IMR-90 (cell line): ENCODE measurements around the gene MPL. TPM values are rescaled to one million over a fixed set of nuclear protein-coding genes. Genes with fewer than 3 reads are reported as not detected.

Source experiments
- ATAC-seq: fragments of 200-7000 bp; cut with Tn5 transposase; 2 replicates; pipeline ENCODE4 v1.9.1; 2020; ENCODE audit warnings: low read depth, mild to moderate bottlenecking, moderate library complexity
- BruUV-seq: library from RNA; stranded (reverse); fragments of 400-500 nt; replicated peaks from 2 replicates; lab custom pipeline; 2021; lab: Mats Ljungman, UMichigan
- CTCF ChIA-PET: fragments of 300-600 bp; formaldehyde crosslinking; extraction: SDS; loops from one replicate; lab custom pipeline; 2021; ENCODE audit warnings: antibody characterized with exemption; lab: Yijun Ruan, JAX
- POLR2A ChIA-PET: fragments of 300-600 bp; sonication (Branson Sonifier 250); formaldehyde crosslinking; loops from one replicate; lab custom pipeline; 2022; ENCODE audit warnings: antibody characterized with exemption; ENCODE audit not compliant: unreplicated experiment; lab: Charles Lee
- DNase-seq: peaks from one replicate; pipeline ENCODE4 v3.0.0; 2013
- H2AFZ ChIP-seq: replicated peaks from 2 replicates; pipeline ENCODE3; 2013; ENCODE audit warnings: low read length, mild to moderate bottlenecking; ENCODE audit not compliant: poor library complexity
- H2AK5ac ChIP-seq: 2 replicates; pipeline ENCODE4 v1.6.1; 2013; ENCODE audit warnings: low read depth, low read length, inconsistent platforms
- H2AK9ac ChIP-seq: replicated peaks from 2 replicates; pipeline ENCODE3; 2013; ENCODE audit warnings: mild to moderate bottlenecking, low read depth, low read length, moderate library complexity; ENCODE audit not compliant: poor library complexity
- H2BK120ac ChIP-seq: 2 replicates; pipeline ENCODE4 v1.6.1; 2013; ENCODE audit warnings: low read depth, low read length, inconsistent platforms
- H2BK15ac ChIP-seq: 3 replicates; pipeline ENCODE4 v1.6.1; 2013; ENCODE audit warnings: low read depth, low read length, inconsistent platforms
- H2BK20ac ChIP-seq: 2 replicates; pipeline ENCODE4 v1.6.1; 2013; ENCODE audit warnings: low read depth, mild to moderate bottlenecking, inconsistent platforms, low read length, moderate library complexity
- H2BK5ac ChIP-seq: 2 replicates; pipeline ENCODE4 v1.6.1; 2013; ENCODE audit warnings: mild to moderate bottlenecking, low read depth, low read length, inconsistent platforms; ENCODE audit not compliant: poor library complexity, severe bottlenecking
- H3K14ac ChIP-seq: replicated peaks from 2 replicates; pipeline ENCODE4 v1.6.1; 2013; ENCODE audit warnings: low read depth, low read length, inconsistent platforms
- H3K18ac ChIP-seq: 2 replicates; pipeline ENCODE4 v1.6.1; 2013; ENCODE audit warnings: low read depth, low read length, control low read depth
- H3K23ac ChIP-seq: 2 replicates; pipeline ENCODE4 v1.6.1; 2013; ENCODE audit warnings: low read depth, low read length, inconsistent platforms
- H3K27ac ChIP-seq: 2 replicates; pipeline ENCODE4 v1.5.1; 2013; ENCODE audit warnings: mild to moderate bottlenecking, control low read depth, low read length; ENCODE audit not compliant: insufficient read depth
- H3K27me3 ChIP-seq: 2 replicates; pipeline ENCODE4 v1.6.1; 2013; ENCODE audit warnings: low read length; ENCODE audit not compliant: control insufficient read depth, insufficient read depth
- H3K36me3 ChIP-seq: 2 replicates; pipeline ENCODE4 v1.6.1; 2013; ENCODE audit warnings: low read length, mixed read lengths; ENCODE audit not compliant: control insufficient read depth, insufficient read depth
- H3K4ac ChIP-seq: 2 replicates; pipeline ENCODE4 v1.6.1; 2013; ENCODE audit warnings: low read depth, low read length, inconsistent platforms
- H3K4me1 ChIP-seq: 2 replicates; pipeline ENCODE4 v1.6.1; 2013; ENCODE audit warnings: low read length, mixed read lengths; ENCODE audit not compliant: control insufficient read depth, insufficient read depth
- H3K4me2 ChIP-seq: 2 replicates; pipeline ENCODE4 v1.6.1; 2013; ENCODE audit warnings: low read depth, mild to moderate bottlenecking, control low read depth, low read length, moderate library complexity
- H3K4me3 ChIP-seq: 2 replicates; pipeline ENCODE4 v1.5.1; 2013; ENCODE audit warnings: low read depth, mild to moderate bottlenecking, control low read depth, low read length, moderate library complexity; ENCODE audit not compliant: insufficient read depth
- H3K56ac ChIP-seq: 2 replicates; pipeline ENCODE4 v1.6.1; 2013; ENCODE audit warnings: low read length, inconsistent platforms; ENCODE audit not compliant: insufficient read depth; ENCODE audit errors: extremely low read depth
- H3K79me1 ChIP-seq, 2 experiments: 2 replicates each; pipeline ENCODE4 v1.6.1; 2013; ENCODE audit warnings: low read length in 2 of 2, inconsistent platforms in 1 of 2, low read depth in 1 of 2
- H3K9ac ChIP-seq: 2 replicates; pipeline ENCODE4 v1.6.1; 2013; ENCODE audit warnings: low read depth, low read length, control low read depth
- H3K9me1 ChIP-seq: 2 replicates; pipeline ENCODE4 v1.6.1; 2013; ENCODE audit warnings: low read length, inconsistent platforms; ENCODE audit not compliant: insufficient read depth
- H3K9me3 ChIP-seq: 2 replicates; pipeline ENCODE4 v1.6.1; 2013; ENCODE audit warnings: low read length; ENCODE audit not compliant: control insufficient read depth, insufficient read depth
- H4K20me1 ChIP-seq: 2 replicates; pipeline ENCODE4 v1.6.1; 2013; ENCODE audit warnings: low read length, inconsistent platforms; ENCODE audit not compliant: insufficient read depth
- H4K5ac ChIP-seq: 2 replicates; pipeline ENCODE4 v1.6.1; 2013; ENCODE audit warnings: mild to moderate bottlenecking, low read depth, low read length, control low read depth
- H4K8ac ChIP-seq, 2 experiments: 2 replicates each; pipeline ENCODE4 v1.6.1; 2013; ENCODE audit warnings: low read depth in 2 of 2, low read length in 2 of 2, control low read depth in 1 of 2, inconsistent platforms in 1 of 2
- H4K91ac ChIP-seq: 2 replicates; pipeline ENCODE4 v1.6.1; 2013; ENCODE audit warnings: low read depth, low read length, inconsistent platforms; ENCODE audit not compliant: insufficient read depth
- BHLHE40 ChIP-seq: fragments of 150-350 bp; IDR thresholded peaks from 2 replicates; pipeline ENCODE4 v1.6.1; 2016; ENCODE audit warnings: mild to moderate bottlenecking, low read depth, low read length
- CEBPB ChIP-seq: IDR thresholded peaks from 2 replicates; pipeline ENCODE4 v1.6.1; 2012; ENCODE audit warnings: low read depth, low read length, improper control_type of control experiment
- CHD1 ChIP-seq: IDR thresholded peaks from 2 replicates; pipeline ENCODE4 v1.6.1; 2012; ENCODE audit warnings: low read depth, low read length, improper control_type of control experiment
- CTCF ChIP-seq: conservative IDR thresholded peaks from 2 replicates; pipeline ENCODE4 v1.5.1; 2012; ENCODE audit warnings: mild to moderate bottlenecking, low read depth, low read length, improper control_type of control experiment
- ELK1 ChIP-seq: fragments of 150-350 bp; IDR thresholded peaks from 2 replicates; pipeline ENCODE4 v1.6.1; 2016; ENCODE audit warnings: low read depth, mild to moderate bottlenecking, low read length, moderate library complexity, borderline replicate concordance
- FOS ChIP-seq: fragments of 150-350 bp; IDR thresholded peaks from 2 replicates; pipeline ENCODE4 v1.6.1; 2016; ENCODE audit warnings: low read depth, low read length
- MAFK ChIP-seq: IDR thresholded peaks from 2 replicates; pipeline ENCODE4 v1.6.1; 2012; ENCODE audit warnings: low read depth, low read length, improper control_type of control experiment
- MAZ ChIP-seq: IDR thresholded peaks from 2 replicates; pipeline ENCODE4 v1.6.1; 2012; ENCODE audit warnings: low read depth, mild to moderate bottlenecking, low read length, improper control_type of control experiment, moderate library complexity, borderline replicate concordance
- MXI1 ChIP-seq: IDR thresholded peaks from 2 replicates; pipeline ENCODE4 v1.6.1; 2012; ENCODE audit warnings: low read depth, mild to moderate bottlenecking, low read length, moderate library complexity, borderline replicate concordance
- NFE2L2 ChIP-seq: fragments of 150-350 bp; IDR thresholded peaks from 2 replicates; pipeline ENCODE4 v1.6.1; 2016; ENCODE audit warnings: low read depth, mild to moderate bottlenecking, low read length
- POLR2A ChIP-seq: IDR thresholded peaks from 2 replicates; pipeline ENCODE4 v1.6.1; 2012; ENCODE audit warnings: mild to moderate bottlenecking, low read depth, low read length
- RAD21 ChIP-seq: IDR thresholded peaks from 2 replicates; pipeline ENCODE4 v1.6.1; 2012; ENCODE audit warnings: low read length, improper control_type of control experiment
- RCOR1 ChIP-seq: IDR thresholded peaks from 2 replicates; pipeline ENCODE4 v1.6.1; 2012; ENCODE audit warnings: mild to moderate bottlenecking, low read length, improper control_type of control experiment; ENCODE audit not compliant: insufficient replicate concordance
- RFX5 ChIP-seq: IDR thresholded peaks from 2 replicates; pipeline ENCODE4 v1.8.0; 2012; ENCODE audit warnings: low read depth, mild to moderate bottlenecking, low read length, moderate library complexity
- USF2 ChIP-seq: fragments of 150-350 bp; IDR thresholded peaks from 2 replicates; pipeline ENCODE4 v1.6.1; 2017; ENCODE audit warnings: mild to moderate bottlenecking, antibody characterized with exemption, low read length, low read depth
- WGBS, 2 experiments: methylation state at CpG; one replicate each; pipeline versions ENCODE4 v1.1.5 to v1.1.7; 2013; ENCODE audit warnings: missing lambda C conversion rate in 2 of 2; ENCODE audit not compliant: insufficient read length in 1 of 2; ENCODE audit errors: extremely low coverage in 2 of 2; 5-methylcytosine and 5-hydroxymethylcytosine counted together
- dilution Hi-C: fragments of 300-500 bp; cut with HindIII; formaldehyde crosslinking; loops from one replicate; pipeline ENCODE4 v1.14.3; 2018; ENCODE audit warnings: low sequenced_read_pairs; ENCODE audit not compliant: unreplicated experiment
- in situ Hi-C: fragments of 300-500 bp; cut with MboI; formaldehyde crosslinking; loops from 3 replicates; pipeline ENCODE4 v1.14.3; 2019; ENCODE audit warnings: low sequenced_read_pairs, inconsistent platforms, mixed read lengths
- intact Hi-C: fragments of 100-400 bp; cut with micrococcal nuclease; formaldehyde crosslinking; loops from 2 replicates; pipeline ENCODE4 v1.10.0; 2022
- polyA plus RNA-seq, 3 experiments: library from polyadenylated mRNA; depleted of rRNA; stranded (reverse); fragments of >200 nt; gene quantifications; 2 replicates each; pipeline ENCODE4 v1.2.3, GENCODE V29; 2012; ENCODE audit warnings: low replicate concordance in 1 of 3
- total RNA-seq: library from RNA; depleted of rRNA; stranded (reverse); fragments of >200 nt; gene quantifications from 2 replicates; pipeline ENCODE4 v1.2.3, GENCODE V29; 2012

MPL gene
- total and polyA plus RNA-seq, 2 of the 4 experiments (the other 2 are of a cell fraction): 0.12 TPM; not detected in 1

- H3K23ac ChIP-seq: no peak overlapping the region
- intact Hi-C loops (no loop called here), dilution Hi-C loops (no loop called here), in situ Hi-C loops (no loop called here)
- no peaks in the 10 kb centered on the region for H3K4me1 ChIP-seq
- no peak overlapping the region for H3K4me3 ChIP-seq
- H4K20me1 ChIP-seq: no peaks in the 10 kb centered on the region
- TF ChIP-seq CEBPB (no peak), POLR2A (no peak), BHLHE40 (no peak), NFE2L2 (no peak), MAZ (no peak), RAD21 (no peak), RFX5 (no peak), CHD1 (no peak), MAFK (no peak), FOS (no peak), CTCF (no peak), USF2 (no peak), ELK1 (no peak), MXI1 (no peak), RCOR1 (no peak)
- no peak overlapping the region for H2BK5ac ChIP-seq
- H3K79me1 ChIP-seq: no peaks in the 10 kb centered on the region
- H2AFZ ChIP-seq: no peak overlapping the region
- H2BK20ac ChIP-seq: no peak overlapping the region
- no peak overlapping the region for H3K27ac ChIP-seq
- H3K14ac ChIP-seq: no peak overlapping the region
- 85% methylated on average over 7 of the region's 9 CpGs; no CpG with 5 or more reads in 1 of the 2 experiments for WGBS, 2 experiments
- no peak overlapping the region for H3K4ac ChIP-seq
- H4K8ac ChIP-seq: no peak overlapping the region
- ATAC-seq: no peak
- H3K27me3 ChIP-seq: peaks cover 28% of the 10 kb centered on the region
- H2AK5ac ChIP-seq: no peak overlapping the region
- no peak overlapping the region for H3K18ac ChIP-seq
- no TSS peak for BruUV-seq
- ChIA-PET CTCF (no interaction called here), POLR2A (no interaction called here)
- H3K9me3 ChIP-seq: no peaks in the 10 kb centered on the region
- H3K9ac ChIP-seq: no peak overlapping the region
- no peak for DNase-seq
- no peak overlapping the region for H4K5ac ChIP-seq
- no peak overlapping the region for H2AK9ac ChIP-seq
- H2BK15ac ChIP-seq: no peak overlapping the region
- no peaks in the 10 kb centered on the region for H3K36me3 ChIP-seq
- no peak overlapping the region for H3K4me2 ChIP-seq
- H4K91ac ChIP-seq: no peak overlapping the region
- no peak overlapping the region for H2BK120ac ChIP-seq
- H3K9me1 ChIP-seq: no peaks in the 10 kb centered on the region
- H3K56ac ChIP-seq: no peak overlapping the region
These were observed 49.4 kb upstream of the MPL start for GRCh38 chr1:43288058-43288784.
